A549 (cell line): Measurements from ENCODE around the gene MYH11. TPM values are rescaled to one million over a fixed set of nuclear protein-coding genes. Genes with fewer than 3 reads are reported as not detected.

Experiments
- ATAC-seq, 2 experiments: fragments of 200-7000 bp in 1 of 2; fragments of >200 bp in 1 of 2; cut with Nextera tagmentation in 1 of 2; cut with Tn5 transposase in 1 of 2; 3 replicates each; pipeline versions ENCODE4 v1.8.0 to v1.9.1; 2018 to 2020; ENCODE audit warnings: mild to moderate bottlenecking in 1 of 2, moderate library complexity in 1 of 2
- CTCF ChIA-PET: fragments of 300-600 bp; sonication (Branson Sonifier 250); formaldehyde crosslinking; extraction: SDS; loops from one replicate; lab custom pipeline; 2021; ENCODE audit warnings: antibody characterized with exemption, inconsistent platforms; lab: Yijun Ruan, JAX
- POLR2A ChIA-PET: fragments of 350-600 bp; formaldehyde crosslinking; extraction: SDS; loops from one replicate; lab custom pipeline; 2021; ENCODE audit warnings: antibody characterized with exemption, inconsistent platforms; lab: Yijun Ruan, JAX
- DNase-seq, 2 experiments: peaks; one replicate each; pipeline versions ENCODE4 v3.0.0 to v3.0.0-alpha.2; 2011 to 2016; ENCODE audit warnings: low read depth in 1 of 2, low spot score in 1 of 2
- FAIRE-seq: peaks from 2 replicates; lab custom pipeline; 2011; peaks lifted over from hg19 to GRCh38; lab: Jason Lieb, UNC
- H3K27ac ChIP-seq, 2 experiments: fragments of >200 bp; sonication (Bioruptor Twin); formaldehyde crosslinking; 3 replicates each; pipeline ENCODE4 v1.5.1; 2016 to 2017
- H3K4me1 ChIP-seq: fragments of >200 bp; sonication (Bioruptor Twin); formaldehyde crosslinking; 3 replicates; pipeline ENCODE4 v1.6.1; 2016
- H3K4me2 ChIP-seq: fragments of >200 bp; sonication (Bioruptor Twin); formaldehyde crosslinking; 3 replicates; pipeline ENCODE4 v1.6.1; 2016
- H3K4me3 ChIP-seq: fragments of >200 bp; sonication (Bioruptor Twin); formaldehyde crosslinking; 3 replicates; pipeline ENCODE4 v1.5.1; 2016
- H3K9me3 ChIP-seq: fragments of >200 bp; sonication (Bioruptor Twin); formaldehyde crosslinking; 3 replicates; pipeline ENCODE4 v1.6.1; 2016
- CBX2 ChIP-seq: fragments of 200-600 bp; sonication (generic); IDR thresholded peaks from 2 replicates; pipeline ENCODE4 v1.6.1; 2016; ENCODE audit warnings: low read depth, mild to moderate bottlenecking, borderline replicate concordance
- CBX8 ChIP-seq: fragments of 200-600 bp; sonication (generic); IDR thresholded peaks from 2 replicates; pipeline ENCODE4 v1.6.1; 2016
- CEBPB ChIP-seq, 2 experiments: fragments of >200 bp in 1 of 2; sonication (Bioruptor Twin) in 1 of 2; formaldehyde crosslinking in 1 of 2; IDR thresholded peaks; 2 replicates each; pipeline ENCODE4 v1.6.1; 2012 to 2016
- CTCF ChIP-seq: fragments of >200 bp; sonication (Bioruptor Twin); formaldehyde crosslinking; IDR thresholded peaks from 3 replicates; pipeline ENCODE4 v1.5.1; 2016
- EHF ChIP-seq: fragments of 250-450 bp; sonication (Bioruptor Pico); IDR thresholded peaks from 2 replicates; pipeline ENCODE4 v1.5.0; 2020; ENCODE audit warnings: mild to moderate bottlenecking
- FOSB ChIP-seq: fragments of 250-450 bp; sonication (Bioruptor Pico); IDR thresholded peaks from 2 replicates; pipeline ENCODE4 v1.5.0; 2020; ENCODE audit warnings: mild to moderate bottlenecking, moderate library complexity
- FOSL2 ChIP-seq, 2 experiments: fragments of 450-650 bp in 1 of 2; fragments of >200 bp in 1 of 2; sonication (Bioruptor Twin) in 1 of 2; formaldehyde crosslinking; IDR thresholded peaks; 2 replicates each; pipeline versions ENCODE4 v1.5.0 to v1.6.1; 2016 to 2020; ENCODE audit warnings: mild to moderate bottlenecking in 1 of 2, moderate library complexity in 1 of 2
- FOXS1 ChIP-seq: fragments of 250-450 bp; sonication (Bioruptor Pico); IDR thresholded peaks from 2 replicates; pipeline ENCODE4 v1.5.0; 2020; ENCODE audit warnings: mild to moderate bottlenecking, moderate library complexity
- GATA3 ChIP-seq: IDR thresholded peaks from 2 replicates; pipeline ENCODE4 v1.6.1; 2012; ENCODE audit warnings: borderline replicate concordance
- HOXA7 ChIP-seq: fragments of 250-450 bp; sonication (Bioruptor Pico); IDR thresholded peaks from 2 replicates; pipeline ENCODE4 v1.5.0; 2020; ENCODE audit warnings: mild to moderate bottlenecking, moderate library complexity
- HOXB13 ChIP-seq: fragments of 250-450 bp; sonication (Bioruptor Pico); IDR thresholded peaks from 2 replicates; pipeline ENCODE4 v1.5.0; 2020; ENCODE audit warnings: low read depth, mild to moderate bottlenecking, moderate library complexity
- JUNB ChIP-seq: fragments of >200 bp; sonication (Bioruptor Twin); formaldehyde crosslinking; IDR thresholded peaks from 2 replicates; pipeline ENCODE4 v1.6.1; 2016
- MAFK ChIP-seq: fragments of 450-650 bp; IDR thresholded peaks from 2 replicates; pipeline ENCODE4 v1.6.1; 2014; ENCODE audit not compliant: partially characterized antibody
- MAZ ChIP-seq: fragments of 150-350 bp; IDR thresholded peaks from 2 replicates; pipeline ENCODE4 v1.6.1; 2014; ENCODE audit warnings: antibody characterized with exemption, low read depth, low read length, borderline replicate concordance
- MYC ChIP-seq: IDR thresholded peaks from 2 replicates; pipeline ENCODE4 v1.6.1; 2012; ENCODE audit warnings: mild to moderate bottlenecking, inconsistent platforms, low read length, improper control_type of control experiment, borderline replicate concordance
- NPAS2 ChIP-seq: fragments of 250-450 bp; sonication (Bioruptor Pico); IDR thresholded peaks from 2 replicates; pipeline ENCODE4 v1.8.0; 2022; ENCODE audit warnings: mild to moderate bottlenecking, moderate library complexity, borderline replicate concordance
- POLR2AphosphoS2 ChIP-seq: conservative IDR thresholded peaks from 2 replicates; pipeline ENCODE4 v1.6.1; 2012; ENCODE audit warnings: low read length, improper control_type of control experiment, inconsistent platforms
- RAD21 ChIP-seq, 2 experiments: fragments of >200 bp in 1 of 2; sonication (Bioruptor Twin) in 1 of 2; formaldehyde crosslinking in 1 of 2; IDR thresholded peaks in 1 of 2; conservative IDR thresholded peaks in 1 of 2; 2 replicates in 1 of 2; 3 replicates in 1 of 2; pipeline ENCODE4 v1.6.1; 2012 to 2018; ENCODE audit warnings: inconsistent platforms in 1 of 2
- SREBF2 ChIP-seq: fragments of 450-650 bp; IDR thresholded peaks from 2 replicates; pipeline ENCODE4 v1.6.1; 2014; ENCODE audit warnings: mild to moderate bottlenecking, moderate library complexity
- TFCP2L1 ChIP-seq: fragments of 250-450 bp; sonication (Bioruptor Pico); IDR thresholded peaks from 2 replicates; pipeline ENCODE4 v1.5.0; 2021; ENCODE audit warnings: mild to moderate bottlenecking
- TP53 ChIP-seq: fragments of 250-450 bp; sonication (Bioruptor Pico); IDR thresholded peaks from 2 replicates; pipeline ENCODE4 v1.5.0; 2021; ENCODE audit warnings: mild to moderate bottlenecking, moderate library complexity
- USF2 ChIP-seq: fragments of 450-650 bp; IDR thresholded peaks from 2 replicates; pipeline ENCODE4 v1.6.1; 2014; ENCODE audit warnings: antibody characterized with exemption
- WGBS: methylation state at CpG from one replicate; pipeline ENCODE4 v1.1.6; 2017; ENCODE audit errors: missing lambda C conversion rate; 5-methylcytosine and 5-hydroxymethylcytosine counted together
- polyA plus RNA-seq, 4 experiments: library from polyadenylated mRNA; depleted of rRNA in 3 of 4; stranded (reverse); fragments of >200 nt; fragmentation: RNase III in 1 of 4; extraction: RNeasy Plus Mini Kit Qiagen cat#74134 plus additional on column Dnase treatment in 1 of 4; gene quantifications; 2 replicates in 3 of 4; 3 replicates in 1 of 4; pipeline ENCODE4 v1.2.3, GENCODE V29; 2011 to 2017
- TF ChIP-seq, protein P1 (sequence below): IDR thresholded peaks from 2 replicates; pipeline ENCODE4 v1.6.1; 2012

MYH11 gene
- polyA plus RNA-seq, 2 of the 4 experiments (the other 2 are of a cell fraction), result 0.03 to 0.09 TPM

GRCh38 chr16:15708997-15709396 is 147.8 kb downstream of the MYH11 start:
- TF ChIP-seq CBX8 (no peak), EHF (CRISPR knock-in tag) (no peak), FOSL2 (IDR thresholded peaks at IDR 0.05) (no peak), FOSL2 (CRISPR knock-in tag; IDR thresholded peaks at IDR 0.05) (no peak), CTCF (no peak), MAFK (no peak), TFCP2L1 (CRISPR knock-in tag) (no peak), MAZ (no peak), GATA3 (no peak), HOXB13 (no peak)
- TF ChIP-seq, protein P1, sequence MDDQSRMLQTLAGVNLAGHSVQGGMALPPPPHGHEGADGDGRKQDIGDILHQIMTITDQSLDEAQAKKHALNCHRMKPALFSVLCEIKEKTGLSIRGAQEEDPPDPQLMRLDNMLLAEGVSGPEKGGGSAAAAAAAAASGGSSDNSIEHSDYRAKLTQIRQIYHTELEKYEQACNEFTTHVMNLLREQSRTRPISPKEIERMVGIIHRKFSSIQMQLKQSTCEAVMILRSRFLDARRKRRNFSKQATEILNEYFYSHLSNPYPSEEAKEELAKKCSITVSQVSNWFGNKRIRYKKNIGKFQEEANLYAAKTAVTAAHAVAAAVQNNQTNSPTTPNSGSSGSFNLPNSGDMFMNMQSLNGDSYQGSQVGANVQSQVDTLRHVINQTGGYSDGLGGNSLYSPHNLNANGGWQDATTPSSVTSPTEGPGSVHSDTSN, result no peak
- no peaks in the 10 kb centered on the region for H3K4me1 ChIP-seq
- no peak overlapping the region for H3K4me2 ChIP-seq
- ChIA-PET POLR2A (no interaction called here), CTCF (interaction anchor here (1.3 to 2.0 kb wide), 2 partner anchors 9 to 19 kb away, joined by 3 to 4 read pairs; no protein-coding TSS in a partner anchor)
- FAIRE-seq (no peak), DNase-seq (no peak), ATAC-seq (no peak)
- H3K27ac ChIP-seq, result no peak overlapping the region
- no peaks in the 10 kb centered on the region for H3K9me3 ChIP-seq
- 86% methylated on average over 7 of the region's 7 CpGs for WGBS
- no peak overlapping the region for H3K4me3 ChIP-seq

DNA sequence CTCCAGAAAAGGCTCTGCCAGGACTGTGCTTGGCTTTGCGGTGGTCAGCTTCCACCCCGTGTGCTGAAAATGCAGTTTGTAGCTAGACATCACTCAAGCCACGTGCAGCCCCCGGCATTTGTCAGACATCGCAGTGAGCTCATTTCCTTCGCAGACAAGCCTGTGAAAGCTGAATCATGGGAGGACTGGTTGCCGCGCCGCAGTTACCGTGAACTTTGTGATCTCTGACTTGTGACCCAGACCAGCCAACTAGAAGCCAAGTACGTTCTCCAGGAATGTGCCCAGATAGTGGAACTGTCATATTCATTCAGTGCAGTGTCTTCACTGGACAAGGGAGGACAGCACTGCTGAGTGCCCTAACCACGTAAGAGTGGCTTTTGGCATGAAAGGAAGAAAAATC is 148.7 kb downstream of the MYH11 start:
- no peak for FAIRE-seq
- TF ChIP-seq FOSB (CRISPR knock-in tag), result no peak
- TF ChIP-seq NPAS2 (CRISPR knock-in tag), result no peak
- no peak for TF ChIP-seq CBX8
- no peak for TF ChIP-seq SREBF2
- TF ChIP-seq MAFK, result no peak
- no peak for TF ChIP-seq USF2
- no peak for TF ChIP-seq HOXA7 (CRISPR knock-in tag)
- TF ChIP-seq TFCP2L1 (CRISPR knock-in tag), result no peak
- TF ChIP-seq TP53 (CRISPR knock-in tag), result no peak
- TF ChIP-seq RAD21 (conservative IDR thresholded peaks at IDR 0.05 in 1 of 2, IDR thresholded peaks at IDR 0.05 in 1 of 2), result no peak
- no peak for TF ChIP-seq POLR2AphosphoS2
- TF ChIP-seq MYC, result no peak
- no peak for TF ChIP-seq FOXS1 (CRISPR knock-in tag)
- TF ChIP-seq JUNB, result no peak
- TF ChIP-seq MAZ, result no peak
- TF ChIP-seq CEBPB (IDR thresholded peaks at IDR 0.05), result no peak
- TF ChIP-seq CBX2, result no peak
- Histone ChIP-seq H3K4me1 (no peaks in the 10 kb centered on the region), H3K4me3 (no peak overlapping the region), H3K27ac (no peak overlapping the region), H3K9me3 (no peaks in the 10 kb centered on the region), H3K4me2 (no peak overlapping the region)
- ATAC-seq, result no peak
- POLR2A ChIA-PET, result no interaction called here
- DNase-seq, result no peak
- CTCF ChIA-PET, result interaction anchor here (0.6 to 2.0 kb wide), 3 partner anchors 8 to 64 kb away, joined by 3 to 4 read pairs (median 3); no protein-coding TSS in a partner anchor
- 93% methylated on average over 12 of the region's 12 CpGs for WGBS
